AG04450 (cell line): ENCODE measurements around the gene CHAF1A. TPM values are rescaled to one million over a fixed set of nuclear protein-coding genes. Genes with fewer than 3 reads are reported as not detected.

ENCODE experiments used
- CTCF ChIA-PET: fragments of 300-600, 350-600 bp; formaldehyde crosslinking; extraction: SDS; loops from one replicate; lab custom pipeline; 2022; ENCODE audit warnings: antibody characterized with exemption, inconsistent platforms; lab: Charles Lee
- POLR2A ChIA-PET: fragments of 350-600 bp; formaldehyde crosslinking; extraction: SDS; loops from one replicate; lab custom pipeline; 2021; ENCODE audit warnings: antibody characterized with exemption, inconsistent platforms; lab: Yijun Ruan, JAX
- DNase-seq: peaks from one replicate; pipeline ENCODE4 v3.0.0-alpha.2; 2011; ENCODE audit warnings: low read depth, low spot score
- H3K27ac ChIP-seq: one replicate; pipeline ENCODE4 v1.5.1; 2012; ENCODE audit warnings: low read depth, low read length, control low read depth
- H3K27me3 ChIP-seq: one replicate; pipeline ENCODE4 v1.6.0; 2012; ENCODE audit warnings: low read length; ENCODE audit not compliant: control insufficient read depth, insufficient read depth
- H3K4me3 ChIP-seq: 2 replicates; pipeline ENCODE4 v1.5.1; 2011; ENCODE audit warnings: mild to moderate bottlenecking, low read depth, low read length, control low read depth
- H3K9me3 ChIP-seq: 2 replicates; pipeline ENCODE4 v1.5.1; 2012; ENCODE audit warnings: low read length; ENCODE audit not compliant: control insufficient read depth, insufficient read depth
- CTCF ChIP-seq: IDR thresholded peaks from 2 replicates; pipeline ENCODE4 v1.5.1; 2011; ENCODE audit warnings: low read depth, low read length, control low read depth, inconsistent platforms
- polyA plus RNA-seq: library from polyadenylated mRNA; depleted of rRNA; stranded (reverse); fragments of >200 nt; gene quantifications from 2 replicates; pipeline ENCODE4 v1.2.3, GENCODE V29; 2011

The CHAF1A gene
- polyA plus RNA-seq, 1 experiment = 5.0 TPM

- no peak for DNase-seq
- POLR2A ChIA-PET = interaction anchor here (0.6 to 2.3 kb wide), 3 partner anchors 10 to 33 kb away, joined by 3 to 17 read pairs (median 4); no protein-coding TSS in a partner anchor
- Histone ChIP-seq H3K9me3 (no peaks in the 10 kb centered on the region; the same call in 1 of the 2 replicates), H3K27ac (no peak overlapping the region), H3K4me3 (no peak overlapping the region), H3K27me3 (no peaks in the 10 kb centered on the region)
- no peak for TF ChIP-seq CTCF
- CTCF ChIA-PET = no interaction called here
Observed at GRCh38 chr19:4444765-4445741, 42.6 kb downstream of the CHAF1A start.

GRCh38 chr19:4445963-4446703 is 43.7 kb downstream of the CHAF1A start:
- no peak overlapping the region for H3K27ac ChIP-seq
- no peaks in the 10 kb centered on the region for H3K27me3 ChIP-seq
- POLR2A ChIA-PET = interaction anchor here (0.6 to 2.3 kb wide), 2 partner anchors 9 to 34 kb away, joined by 3 to 17 read pairs; no protein-coding TSS in a partner anchor
- TF ChIP-seq CTCF = no peak
- H3K9me3 ChIP-seq = no peaks in the 10 kb centered on the region; the same call in 1 of the 2 replicates
- DNase-seq = no peak
- CTCF ChIA-PET = no interaction called here
- no peak overlapping the region for H3K4me3 ChIP-seq

- H3K27ac ChIP-seq = no peak overlapping the region
- H3K4me3 ChIP-seq = no peak overlapping the region
- CTCF ChIA-PET = no interaction called here
- DNase-seq = no peak
- POLR2A ChIA-PET = no interaction called here
- no peaks in the 10 kb centered on the region for H3K27me3 ChIP-seq
- no peak for TF ChIP-seq CTCF
- H3K9me3 ChIP-seq = no peaks in the 10 kb centered on the region; the same call in 1 of the 2 replicates
Observed at GRCh38 chr19:4446704-4447200, 44.3 kb downstream of the CHAF1A start.

- H3K9me3 ChIP-seq = no peaks in the 10 kb centered on the region; the same call in 1 of the 2 replicates
- DNase-seq = no peak
- H3K4me3 ChIP-seq = no peak overlapping the region
- H3K27me3 ChIP-seq = no peaks in the 10 kb centered on the region
- H3K27ac ChIP-seq = no peak overlapping the region
- POLR2A ChIA-PET = no interaction called here
- no peak for TF ChIP-seq CTCF
- CTCF ChIA-PET = interaction anchor here (1.0 kb wide), 1 partner anchor 33 kb away, joined by 3 read pairs; no protein-coding TSS in a partner anchor
Observed at GRCh38 chr19:4447327-4448146, 45.1 kb downstream of the CHAF1A start.
